Measurements from ENCODE around the gene GPR78. TPM values are rescaled to one million over a fixed set of nuclear protein-coding genes. Genes with fewer than 3 reads are reported as not detected.
"Not testable (repeated sequence)": the region's sequence is repeated elsewhere in the genome, so short reads cannot be mapped to it uniquely, and the experiment has no call there.

Gene GPR78
- total RNA-seq, 1 experiment from 2014 or later: 5.7 TPM

- CTCF ChIA-PET; H3K27me3 Mint-ChIP-seq (ENCODE audit: low read depth); DNase-seq (ENCODE audit: low spot score); H3K4me1 Mint-ChIP-seq; H3K27ac Mint-ChIP-seq; H3K4me3 Mint-ChIP-seq; H3K9me3 Mint-ChIP-seq; POLR2A ChIA-PET; H3K36me3 Mint-ChIP-seq: not testable (repeated sequence)
- ATAC-seq: peak; percentile 94
These were observed 50.2 kb downstream of the GPR78 start for GRCh38 chr4:8630240-8630905.

DNA sequence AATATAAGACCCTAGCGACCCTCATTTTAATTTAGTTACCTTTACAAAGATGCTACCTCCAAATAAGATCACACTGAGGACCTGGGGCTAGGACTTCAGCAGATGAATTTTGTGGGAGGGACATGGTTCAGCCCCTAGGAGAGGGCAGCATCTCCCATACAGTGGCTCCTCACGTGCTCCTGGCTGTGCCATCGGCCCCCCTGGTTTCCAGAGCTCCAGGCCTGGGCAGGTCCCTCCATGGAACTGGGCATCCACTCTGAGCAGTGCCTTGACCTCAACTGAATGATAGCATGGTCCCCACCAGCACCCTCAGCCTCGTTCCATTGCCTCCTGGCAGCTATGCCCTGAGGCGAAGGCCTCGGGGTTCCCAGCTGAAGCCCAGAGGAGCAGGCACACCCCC is 51.7 kb downstream of the GPR78 start:
- H3K27me3 Mint-ChIP-seq (ENCODE audit: low read depth); POLR2A ChIA-PET; H3K4me1 Mint-ChIP-seq; H3K36me3 Mint-ChIP-seq; CTCF ChIA-PET; DNase-seq (ENCODE audit: low spot score); ATAC-seq; H3K9me3 Mint-ChIP-seq; H3K4me3 Mint-ChIP-seq; H3K27ac Mint-ChIP-seq: not testable (repeated sequence)

DNA sequence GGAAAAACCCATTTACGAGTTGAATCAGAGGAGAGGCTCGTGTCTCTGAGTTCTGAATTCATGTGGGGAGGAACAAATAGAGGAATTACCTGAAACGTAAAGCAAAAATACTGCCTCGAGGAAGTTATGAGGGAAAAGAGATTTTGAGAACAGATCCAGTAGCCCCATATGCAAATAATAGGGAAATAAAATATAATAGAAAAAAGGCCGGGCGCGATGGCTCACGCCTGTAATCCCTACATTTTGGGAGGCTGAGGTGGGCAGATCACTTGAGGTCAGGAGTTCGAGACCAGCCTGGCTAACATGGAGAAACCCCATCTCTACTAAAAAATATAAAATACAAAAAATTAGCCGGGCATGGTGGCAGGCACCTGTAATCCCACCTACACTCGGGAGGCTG is 54.6 kb downstream of the GPR78 start:
- not testable (repeated sequence) for H3K4me3 Mint-ChIP-seq, ATAC-seq, H3K27ac Mint-ChIP-seq

DNA sequence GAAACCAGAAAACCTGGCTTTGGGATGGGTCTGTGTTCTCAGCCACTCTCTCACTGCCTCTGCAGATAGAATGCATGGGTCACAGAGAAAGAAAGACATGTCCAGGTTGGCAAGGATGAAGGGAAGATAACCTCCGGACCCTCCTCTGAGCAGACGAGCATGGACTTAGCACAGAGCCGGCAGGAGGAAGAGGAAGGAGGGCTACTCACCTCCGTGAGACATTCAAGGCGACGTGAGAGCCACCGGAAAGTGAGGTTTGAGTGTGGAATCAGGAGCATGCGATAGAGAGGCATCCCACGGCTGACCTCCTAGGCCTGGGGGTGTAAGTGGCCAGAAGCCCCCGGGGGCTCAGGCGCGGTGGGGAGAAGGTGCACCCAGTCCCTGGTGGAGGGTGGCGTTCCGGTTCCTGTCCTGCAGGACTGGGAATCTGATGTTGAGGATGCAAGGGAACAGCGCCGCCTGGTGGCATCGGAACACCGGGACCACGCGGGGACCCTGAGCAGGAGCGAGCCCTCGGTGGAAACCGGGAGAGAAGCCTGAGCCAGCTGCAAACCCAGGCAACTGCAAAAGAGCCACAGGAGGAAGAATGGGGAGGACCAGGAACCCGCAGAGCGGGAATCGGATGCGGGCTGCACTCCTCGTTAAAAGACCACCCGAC is 55.8 kb downstream of the GPR78 start:
- H3K27ac Mint-ChIP-seq; H3K4me1 Mint-ChIP-seq; DNase-seq (ENCODE audit: low spot score); CTCF ChIA-PET; H3K27me3 Mint-ChIP-seq (ENCODE audit: low read depth); H3K36me3 Mint-ChIP-seq; POLR2A ChIA-PET; H3K9me3 Mint-ChIP-seq; H3K4me3 Mint-ChIP-seq: not testable (repeated sequence)
- ATAC-seq: peak; percentile 96

More for the DNA sequence above, 54.6 kb downstream of the GPR78 start:
- H3K9me3 Mint-ChIP-seq; H3K36me3 Mint-ChIP-seq; H3K27me3 Mint-ChIP-seq (ENCODE audit: low read depth); DNase-seq (ENCODE audit: low spot score); H3K4me1 Mint-ChIP-seq; CTCF ChIA-PET; POLR2A ChIA-PET: not testable (repeated sequence)

Other genes starting within 250 kb of the GPR78 start
- 10.6 to 10.7 TPM (median 10.6 TPM) in 3 replicates for gene ACOX3, start 139.7 kb upstream of the GPR78 start, total RNA-seq (2021)
- 25.6 to 29.6 TPM (median 28.4 TPM) in 3 replicates for gene TRMT44, start 139.6 kb upstream of the GPR78 start, total RNA-seq (2021)
- gene CPZ, start 12.4 kb downstream of the GPR78 start, total RNA-seq (2021): 22.7 to 26.9 TPM (median 22.8 TPM) in 3 replicates